ENCODE data around the gene LILRB2.
"Not testable (repeated sequence)": the region's sequence is repeated elsewhere in the genome, so short reads cannot be mapped to it uniquely, and the experiment has no call there.

Gene LILRB2

GRCh38 chr19:54273821-54274220, 7.1 kb downstream of the LILRB2 start:
- DNase-seq (ENCODE audit: low read depth in 2 of 2), result no peak

GRCh38 chr19:54272181-54272580, 8.7 kb downstream of the LILRB2 start:
- not testable (repeated sequence) for DNase-seq (ENCODE audit: low read depth in 2 of 2)

- not testable (repeated sequence) for DNase-seq (ENCODE audit: low read depth in 2 of 2)
Observed at GRCh38 chr19:54271587-54271986, 9.3 kb downstream of the LILRB2 start.

GRCh38 chr19:54271106-54271505, 9.8 kb downstream of the LILRB2 start:
- no peak for DNase-seq (ENCODE audit: low read depth in 2 of 2)

- DNase-seq (ENCODE audit: low read depth in 2 of 2), result no peak
Observed at GRCh38 chr19:54268936-54269335, 12.0 kb downstream of the LILRB2 start.

GRCh38 chr19:54266133-54266532, 14.8 kb downstream of the LILRB2 start:
- peak; percentile 20 to 30 for DNase-seq (ENCODE audit: low read depth in 2 of 2)

GRCh38 chr19:54262470-54262869, 18.4 kb downstream of the LILRB2 start:
- DNase-seq (ENCODE audit: low read depth in 2 of 2), result no peak

GRCh38 chr19:54262066-54262465, 18.8 kb downstream of the LILRB2 start:
- no peak for DNase-seq (ENCODE audit: low read depth in 2 of 2)

- no peak for DNase-seq (ENCODE audit: low read depth in 2 of 2)
Observed at GRCh38 chr19:54257116-54257480, 23.8 kb downstream of the LILRB2 start, which contains the start of gene LILRB5. Gene LILRB5 (minus strand): TSS chr19:54257273. CDS start chr19:54257193, 80 bp downstream.

GRCh38 chr19:54256250-54257115, 24.4 kb downstream of the LILRB2 start:
- DNase-seq (ENCODE audit: low read depth in 2 of 2), result no peak

- no peak for DNase-seq (ENCODE audit: low read depth in 2 of 2)
Observed at GRCh38 chr19:54255105-54255775, 25.7 kb downstream of the LILRB2 start.

- no peak for DNase-seq (ENCODE audit: low read depth in 2 of 2)
Observed at GRCh38 chr19:54254195-54254906, 26.6 kb downstream of the LILRB2 start.

- DNase-seq (ENCODE audit: low read depth in 2 of 2), result no peak
Observed at GRCh38 chr19:54253331-54254194, 27.3 kb downstream of the LILRB2 start.

- DNase-seq (ENCODE audit: low read depth in 2 of 2), result no peak
Observed at GRCh38 chr19:54252845-54253244, 28.1 kb downstream of the LILRB2 start.

- DNase-seq (ENCODE audit: low read depth in 2 of 2), result no peak
Observed at GRCh38 chr19:54252243-54252642, 28.7 kb downstream of the LILRB2 start.

- no peak for DNase-seq (ENCODE audit: low read depth in 2 of 2)
Observed at GRCh38 chr19:54248016-54248601, 32.8 kb downstream of the LILRB2 start.

GRCh38 chr19:54247106-54247930, 33.6 kb downstream of the LILRB2 start:
- no peak for DNase-seq (ENCODE audit: low read depth in 2 of 2)

- DNase-seq (ENCODE audit: low read depth in 2 of 2), result no peak
Observed at GRCh38 chr19:54245936-54246335, 35.0 kb downstream of the LILRB2 start.

GRCh38 chr19:54243809-54244208, 37.1 kb downstream of the LILRB2 start:
- DNase-seq (ENCODE audit: low read depth in 2 of 2), result not testable (repeated sequence)

- DNase-seq (ENCODE audit: low read depth in 2 of 2), result not testable (repeated sequence)
Observed at GRCh38 chr19:54242646-54243045, 38.3 kb downstream of the LILRB2 start, which contains the start of gene LILRA6. Gene LILRA6 (minus strand): TSS chr19:54242790.

All from activated CD8-positive, alpha-beta memory T cell treated with anti-CD3 and anti-CD28 coated beads for 4 hours (primary cell).